Naive thymus-derived CD4-positive, alpha-beta T cell (primary cell): Measurements from ENCODE around the gene PDPR. TPM values are rescaled to one million over a fixed set of nuclear protein-coding genes. Genes with fewer than 3 reads are reported as not detected.
"Not testable (repeated sequence)": the region's sequence is repeated elsewhere in the genome, so short reads cannot be mapped to it uniquely, and the experiment has no call there.

Experiments used
- ATAC-seq: fragments of 150-1000 bp; cut with Tn5 transposase; 2 replicates; pipeline ENCODE4 v1.10.0; 2021; ENCODE audit warnings: mild to moderate bottlenecking, moderate library complexity
- CTCF ChIA-PET: fragments of 350-600 bp; sonication (Branson Sonifier 250); formaldehyde crosslinking; loops from one replicate; lab custom pipeline; 2021; ENCODE audit warnings: antibody characterized with exemption; lab: Charles Lee
- POLR2A ChIA-PET: fragments of 350-600 bp; sonication (Branson Sonifier 250); formaldehyde crosslinking; loops from one replicate; lab custom pipeline; 2021; ENCODE audit warnings: antibody characterized with exemption, inconsistent platforms; lab: Charles Lee
- DNase-seq, 9 donors: peaks; one replicate each; pipeline versions ENCODE4 v3.0.0 to v3.0.0-alpha.2; 2020 to 2022; ENCODE audit warnings: mixed read lengths in 1 of 9
- H3K27ac ChIP-seq: one replicate; pipeline ENCODE4 v1.7.0; 2013; ENCODE audit warnings: mild to moderate bottlenecking, low read depth, low read length, moderate library complexity
- H3K27me3 ChIP-seq, 2 donors: one replicate each; pipeline ENCODE4 v1.7.0; 2013; ENCODE audit warnings: low read length in 2 of 2, mild to moderate bottlenecking in 2 of 2, moderate library complexity in 2 of 2; ENCODE audit not compliant: control insufficient read depth in 2 of 2, insufficient read depth in 2 of 2
- H3K36me3 ChIP-seq, 3 experiments: 1 replicate in 2 of 3; 2 replicates in 1 of 3; pipeline ENCODE4 v1.7.0; 2013; ENCODE audit warnings: low read length in 3 of 3, mild to moderate bottlenecking in 3 of 3, moderate library complexity in 1 of 3; ENCODE audit not compliant: insufficient read depth in 3 of 3, control insufficient read depth in 2 of 3
- H3K4me1 ChIP-seq, 2 donors: one replicate each; pipeline ENCODE4 v1.7.0; 2013; ENCODE audit warnings: low read length in 2 of 2, mild to moderate bottlenecking in 2 of 2, moderate library complexity in 1 of 2; ENCODE audit not compliant: control insufficient read depth in 2 of 2, insufficient read depth in 2 of 2
- H3K4me3 ChIP-seq: 2 replicates; pipeline ENCODE4 v1.7.0; 2013; ENCODE audit warnings: mild to moderate bottlenecking, low read length
- H3K9me3 ChIP-seq, 3 experiments: 1 replicate in 2 of 3; 2 replicates in 1 of 3; pipeline ENCODE4 v1.7.0; 2013; ENCODE audit warnings: low read length in 3 of 3; ENCODE audit not compliant: control insufficient read depth in 2 of 3
- H3K27ac Mint-ChIP-seq, 9 donors: one replicate each; pipeline ENCODE4 v1.8.0; 2020 to 2022; ENCODE audit warnings: mixed read lengths in 9 of 9, mild to moderate bottlenecking in 8 of 9, moderate library complexity in 5 of 9, inconsistent platforms in 2 of 9
- H3K27me3 Mint-ChIP-seq, 5 donors: one replicate each; pipeline ENCODE4 v1.8.0; 2021 to 2022; ENCODE audit warnings: mixed read lengths in 5 of 5, mild to moderate bottlenecking in 1 of 5
- H3K36me3 Mint-ChIP-seq, 5 donors: one replicate each; pipeline ENCODE4 v1.8.0; 2020 to 2022; ENCODE audit warnings: mixed read lengths in 5 of 5, mild to moderate bottlenecking in 3 of 5, inconsistent platforms in 1 of 5
- H3K4me1 Mint-ChIP-seq, 7 donors: one replicate each; pipeline ENCODE4 v1.8.0; 2020 to 2022; ENCODE audit warnings: mixed read lengths in 7 of 7, mild to moderate bottlenecking in 3 of 7, inconsistent platforms in 1 of 7
- H3K4me3 Mint-ChIP-seq, 10 donors: one replicate each; pipeline ENCODE4 v1.8.0; 2020 to 2022; ENCODE audit warnings: mild to moderate bottlenecking in 10 of 10, mixed read lengths in 10 of 10, moderate library complexity in 6 of 10, inconsistent platforms in 2 of 10
- H3K9me3 Mint-ChIP-seq, 11 donors: one replicate each; pipeline ENCODE4 v1.8.0; 2020 to 2022; ENCODE audit warnings: mixed read lengths in 11 of 11, mild to moderate bottlenecking in 4 of 11, inconsistent platforms in 1 of 11, moderate library complexity in 1 of 11
- intact Hi-C, 2 donors: fragments of 100-400 bp; cut with micrococcal nuclease; formaldehyde crosslinking; loops; one replicate each; pipeline ENCODE4 v1.15.1; 2023
- polyA plus RNA-seq, 2 donors: library from polyadenylated mRNA; unstranded; fragments of 300-500 nt; fragmentation: Illumina TruSeq; gene quantifications; one replicate each; pipeline ENCODE4 v1.2.3, GENCODE V29; 2021
- total RNA-seq, 6 experiments: library from RNA in 5 of 6; stranded (reverse) in 5 of 6; gene quantifications; 1 replicate in 5 of 6; 2 replicates in 1 of 6; pipeline ENCODE4 v1.2.3 and lab custom pipeline; 2021 to 2026

PDPR gene
- total and polyA plus RNA-seq, 7 experiments from 2014 or later, result 6.0 to 42.8 (median 37.5) TPM

- H3K27me3 Mint-ChIP-seq, DNase-seq, H3K36me3 Mint-ChIP-seq, H3K4me1 ChIP-seq, POLR2A ChIA-PET, H3K4me3 Mint-ChIP-seq, H3K9me3 ChIP-seq, ATAC-seq, CTCF ChIA-PET, H3K36me3 ChIP-seq, H3K4me3 ChIP-seq, H3K27ac ChIP-seq, H3K9me3 Mint-ChIP-seq, H3K4me1 Mint-ChIP-seq, H3K27me3 ChIP-seq: not testable (repeated sequence)
- intact Hi-C loops, result loop anchor here (5.0 to 10.0 kb wide), 2 partner anchors 178 to 415 kb away; partner anchors contain the start of genes AARS1 (in 1 of the 2), COG4 (in 1 of the 2) and SF3B3 (in 1 of the 2)
- peak overlapping the region in 1 of 9 donors; percentile 10 for H3K27ac Mint-ChIP-seq
These were observed 4.4 kb upstream of the PDPR start for GRCh38 chr16:70109583-70110279.

- Mint-ChIP-seq H3K27ac (peak overlapping the region in 1 of 9 donors; percentile 1), H3K4me1 (peaks cover 6 to 13% (median 9%) of the 10 kb centered on the region in 7 donors)
- H3K9me3 ChIP-seq, H3K4me3 ChIP-seq, CTCF ChIA-PET, H3K4me1 ChIP-seq, H3K27me3 ChIP-seq, POLR2A ChIA-PET, H3K9me3 Mint-ChIP-seq, ATAC-seq, DNase-seq, H3K36me3 ChIP-seq, H3K4me3 Mint-ChIP-seq, H3K27ac ChIP-seq, H3K36me3 Mint-ChIP-seq, H3K27me3 Mint-ChIP-seq: not testable (repeated sequence)
- intact Hi-C loops, result loop anchor here (5.0 to 10.0 kb wide), 2 partner anchors 175 to 413 kb away; partner anchors contain the start of genes AARS1 (in 1 of the 2), COG4 (in 1 of the 2) and SF3B3 (in 1 of the 2)
These were observed 2.0 kb upstream of the PDPR start for GRCh38 chr16:70112162-70112561.

- POLR2A ChIA-PET, result interaction anchor here (1.0 kb wide), 1 partner anchor 87 kb away, joined by 3 read pairs; no protein-coding TSS in a partner anchor
- H3K4me3 ChIP-seq, result peak overlapping the region; percentile 63
- DNase-seq, H3K9me3 Mint-ChIP-seq, H3K4me1 ChIP-seq, H3K36me3 ChIP-seq, H3K9me3 ChIP-seq, H3K27me3 Mint-ChIP-seq, H3K27me3 ChIP-seq, CTCF ChIA-PET: not testable (repeated sequence)
- Mint-ChIP-seq H3K4me1 (peaks cover 13 to 27% (median 22%) of the 10 kb centered on the region in 7 donors), H3K27ac (peak overlapping the region; percentile 46 to 93 (median 82)), H3K36me3 (peaks cover 0 to 13% (median 3%) of the 10 kb centered on the region in 5 donors), H3K4me3 (peak overlapping the region; percentile 72 to 91 (median 88))
- peak; percentile 8 for ATAC-seq
- intact Hi-C loops, result loop anchor here (5.0 to 10.0 kb wide), 2 partner anchors 174 to 411 kb away; partner anchors contain the start of genes AARS1 (in 1 of the 2), COG4 (in 1 of the 2) and SF3B3 (in 1 of the 2)
- peak overlapping the region; percentile 85 for H3K27ac ChIP-seq
These were observed 542 bp upstream of the PDPR start for GRCh38 chr16:70113599-70113981.

GRCh38 chr16:70118354-70118753 is 4.2 kb downstream of the PDPR start:
- intact Hi-C loops, result loop anchor here in 1 of 2 donors (10.0 kb wide), 1 partner anchor 406 kb away; the partner anchor contains the start of genes COG4 and SF3B3

GRCh38 chr16:70118776-70119175 is 4.6 kb downstream of the PDPR start:
- H3K9me3 ChIP-seq, H3K9me3 Mint-ChIP-seq, H3K27me3 ChIP-seq, DNase-seq, CTCF ChIA-PET, POLR2A ChIA-PET, ATAC-seq, H3K27me3 Mint-ChIP-seq, H3K27ac ChIP-seq, H3K4me3 ChIP-seq, H3K4me1 ChIP-seq: not testable (repeated sequence)
- Mint-ChIP-seq H3K36me3 (peaks cover 5 to 39% (median 12%) of the 10 kb centered on the region in 5 donors), H3K4me1 (peaks cover 20 to 33% (median 26%) of the 10 kb centered on the region in 7 donors), H3K4me3 (peak overlapping the region in 1 of 10 donors; percentile 30), H3K27ac (peak overlapping the region in 5 of 9 donors; percentile 0 to 83 (median 63))
- intact Hi-C loops, result loop anchor here in 1 of 2 donors (10.0 kb wide), 1 partner anchor 406 kb away; the partner anchor contains the start of genes COG4 and SF3B3
- peaks cover 0 to 27% (median 0%) of the 10 kb centered on the region in 3 experiments for H3K36me3 ChIP-seq

More at GRCh38 chr16:70118354-70118753, 4.2 kb downstream of the PDPR start:
- CTCF ChIA-PET, H3K27me3 ChIP-seq, H3K9me3 Mint-ChIP-seq, H3K4me1 ChIP-seq, H3K4me3 ChIP-seq, H3K9me3 ChIP-seq, DNase-seq, H3K27ac ChIP-seq, POLR2A ChIA-PET, ATAC-seq, H3K27me3 Mint-ChIP-seq: not testable (repeated sequence)
- Mint-ChIP-seq H3K4me3 (peak overlapping the region in 3 of 10 donors; percentile 16 to 30 (median 18)), H3K4me1 (peaks cover 20 to 33% (median 26%) of the 10 kb centered on the region in 7 donors), H3K36me3 (peaks cover 1 to 34% (median 12%) of the 10 kb centered on the region in 5 donors), H3K27ac (peak overlapping the region in 7 of 9 donors; percentile 0 to 83 (median 63))
- peaks cover 0 to 22% (median 0%) of the 10 kb centered on the region in 3 experiments for H3K36me3 ChIP-seq

- H3K27ac Mint-ChIP-seq, result peak overlapping the region in 2 of 9 donors; percentile 25 to 73
- H3K4me3 Mint-ChIP-seq, H3K27ac ChIP-seq, H3K4me3 ChIP-seq, H3K9me3 Mint-ChIP-seq, DNase-seq, CTCF ChIA-PET, H3K27me3 Mint-ChIP-seq, H3K4me1 ChIP-seq, H3K27me3 ChIP-seq, ATAC-seq, H3K9me3 ChIP-seq, POLR2A ChIA-PET, intact Hi-C loops: not testable (repeated sequence)
- peaks cover 16 to 30% (median 22%) of the 10 kb centered on the region in 7 donors for H3K4me1 Mint-ChIP-seq
- H3K36me3 ChIP-seq, result peaks cover 0 to 33% (median 4%) of the 10 kb centered on the region in 3 experiments
- peaks cover 9 to 46% (median 16%) of the 10 kb centered on the region in 5 donors for H3K36me3 Mint-ChIP-seq
These were observed 6.3 kb downstream of the PDPR start for GRCh38 chr16:70120398-70120797.
